ENCODE data around the gene LSAMP.

DNA sequence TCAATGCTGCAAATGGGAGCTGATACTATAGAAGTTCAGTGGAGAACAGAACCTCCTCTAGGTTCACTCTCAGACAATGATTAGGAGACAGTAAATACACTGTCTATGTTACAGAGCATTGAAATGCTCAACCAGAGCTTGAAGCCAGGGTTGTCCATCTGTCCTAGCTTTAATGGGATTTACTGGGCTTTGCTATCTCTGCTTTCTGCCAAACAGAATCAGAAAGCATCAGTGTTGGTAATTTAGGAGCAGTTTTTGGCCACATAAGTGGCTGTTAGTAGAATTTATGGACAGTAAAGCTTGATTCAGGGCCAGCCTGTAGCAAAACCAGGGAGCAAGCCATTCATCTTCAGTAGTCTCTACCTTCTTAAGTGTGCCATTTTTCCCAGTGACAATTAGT is 396.3 kb downstream of the LSAMP start:
- TF ChIP-seq EZH2 (IDR thresholded peaks at IDR 0.05; ENCODE audit: low read length, unreplicated experiment) (no peak), CTCF (conservative IDR thresholded peaks at IDR 0.05; ENCODE audit: low read depth, low read length) (no peak), EZH2phosphoT487 (IDR thresholded peaks at IDR 0.05; ENCODE audit: borderline replicate concordance, low read length) (no peak)

All from PC-3 (cell line).